ENCODE measurements around the gene SLC22A23. TPM values are rescaled to one million over a fixed set of nuclear protein-coding genes. Genes with fewer than 3 reads are reported as not detected.

Gene SLC22A23
- total and polyA plus RNA-seq, 5 donors = 2.3 to 6.4 (median 3.2) TPM

DNA sequence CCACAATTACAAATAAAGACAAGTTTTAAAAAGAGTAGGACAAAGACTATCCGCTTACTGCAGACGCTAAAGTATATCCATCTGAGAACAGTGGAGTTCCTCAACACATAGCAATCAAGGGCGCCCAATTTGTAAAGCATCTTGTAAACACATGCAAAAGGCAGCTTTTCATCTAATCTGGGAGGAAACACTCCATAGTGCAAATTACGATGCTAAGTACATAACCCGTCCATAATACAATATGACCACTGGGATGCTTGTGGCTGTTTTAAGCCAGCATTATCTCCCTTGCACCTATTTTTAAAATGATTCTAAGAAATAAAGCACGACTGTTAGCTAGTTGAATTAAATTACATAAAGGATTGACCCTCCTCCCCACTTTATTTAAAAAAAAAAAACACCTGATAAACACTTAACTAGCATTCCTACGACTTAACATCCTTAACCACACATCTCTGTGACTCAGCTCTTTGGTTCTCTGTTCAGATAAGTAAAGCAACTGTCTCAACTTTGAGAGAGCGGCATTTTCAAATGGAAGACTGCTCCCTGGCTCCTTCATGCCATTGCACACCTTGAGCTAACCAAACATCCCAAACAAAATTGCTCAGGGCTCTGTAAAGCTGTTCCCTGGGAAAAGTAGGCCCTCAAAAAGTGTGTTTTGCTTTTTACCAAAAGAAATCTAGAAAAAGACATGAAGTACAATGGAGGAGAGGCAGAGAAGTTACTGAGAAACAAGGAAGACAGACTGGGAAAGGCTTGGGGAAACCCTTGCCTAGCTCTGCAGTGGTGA, 14.2 kb downstream of the SLC22A23 start:
- Histone ChIP-seq H3K27me3 (ENCODE audit: control insufficient read depth, insufficient read depth) (no peaks in the 10 kb centered on the region), H3K4me1 (ENCODE audit: control insufficient read depth, insufficient read depth, low read length) (no peaks in the 10 kb centered on the region), H3K27ac (ENCODE audit: low read length) (no peak overlapping the region), H3K9me3 (ENCODE audit: control insufficient read depth, low read length) (no peaks in the 10 kb centered on the region), H3K4me3 (ENCODE audit: low read length) (no peak overlapping the region)
- no peak for DNase-seq
- intact Hi-C loops (cut with DNase I) = no loop called here
- ATAC-seq = no peak
- WGBS = 84% methylated on average over 8 of the region's 8 CpGs

DNA sequence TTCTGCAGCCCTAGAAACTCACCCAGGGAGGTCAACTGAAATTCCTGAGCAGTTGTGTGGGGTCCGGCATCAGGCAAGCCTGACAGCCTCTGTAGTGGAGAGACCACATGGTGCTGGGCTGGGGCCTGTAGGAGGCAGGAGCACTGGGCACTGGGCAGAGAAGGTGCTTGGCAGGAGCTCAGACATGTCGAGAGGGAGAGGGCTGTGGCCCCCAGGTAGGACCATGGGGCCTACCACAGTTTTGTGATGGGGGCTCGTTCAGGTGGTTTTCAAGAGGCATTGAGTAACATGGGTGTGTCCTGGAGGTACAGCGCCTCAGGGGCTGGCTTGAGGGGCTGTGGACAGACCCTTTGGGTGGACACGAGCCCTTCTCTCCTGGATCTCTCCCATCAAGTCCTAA, 15.9 kb downstream of the SLC22A23 start:
- intact Hi-C loops (cut with DNase I) = no loop called here
- H3K4me1 ChIP-seq (ENCODE audit: control insufficient read depth, insufficient read depth, low read length) = no peaks in the 10 kb centered on the region
- no peak overlapping the region for H3K4me3 ChIP-seq (ENCODE audit: low read length)
- H3K27ac ChIP-seq (ENCODE audit: low read length) = no peak overlapping the region
- H3K27me3 ChIP-seq (ENCODE audit: control insufficient read depth, insufficient read depth) = no peaks in the 10 kb centered on the region
- no peaks in the 10 kb centered on the region for H3K9me3 ChIP-seq (ENCODE audit: control insufficient read depth, low read length)
- ATAC-seq = no peak
- 97% methylated on average over 5 of the region's 5 CpGs for WGBS
- DNase-seq = no peak

DNA sequence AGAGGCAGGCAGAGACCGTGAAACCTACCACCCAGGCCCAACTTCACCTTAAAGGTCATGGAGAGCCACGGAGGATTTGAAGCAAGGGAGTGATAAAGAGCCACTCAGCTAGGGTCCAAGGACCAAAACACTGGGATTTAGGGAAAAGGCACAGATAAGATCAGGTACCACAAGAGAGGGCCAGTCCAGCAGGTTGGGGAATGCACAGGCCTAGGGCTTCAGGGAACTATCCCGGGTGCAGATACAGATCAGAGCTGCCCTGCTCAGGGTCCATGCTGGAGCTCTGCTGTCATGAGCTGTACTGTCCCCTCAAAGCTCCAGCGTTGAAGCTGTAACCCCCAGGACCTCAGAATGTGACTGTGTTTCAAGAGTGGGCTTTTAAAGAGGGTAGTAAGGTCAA, 16.9 kb downstream of the SLC22A23 start:
- intact Hi-C loops (cut with DNase I) = no loop called here

DNA sequence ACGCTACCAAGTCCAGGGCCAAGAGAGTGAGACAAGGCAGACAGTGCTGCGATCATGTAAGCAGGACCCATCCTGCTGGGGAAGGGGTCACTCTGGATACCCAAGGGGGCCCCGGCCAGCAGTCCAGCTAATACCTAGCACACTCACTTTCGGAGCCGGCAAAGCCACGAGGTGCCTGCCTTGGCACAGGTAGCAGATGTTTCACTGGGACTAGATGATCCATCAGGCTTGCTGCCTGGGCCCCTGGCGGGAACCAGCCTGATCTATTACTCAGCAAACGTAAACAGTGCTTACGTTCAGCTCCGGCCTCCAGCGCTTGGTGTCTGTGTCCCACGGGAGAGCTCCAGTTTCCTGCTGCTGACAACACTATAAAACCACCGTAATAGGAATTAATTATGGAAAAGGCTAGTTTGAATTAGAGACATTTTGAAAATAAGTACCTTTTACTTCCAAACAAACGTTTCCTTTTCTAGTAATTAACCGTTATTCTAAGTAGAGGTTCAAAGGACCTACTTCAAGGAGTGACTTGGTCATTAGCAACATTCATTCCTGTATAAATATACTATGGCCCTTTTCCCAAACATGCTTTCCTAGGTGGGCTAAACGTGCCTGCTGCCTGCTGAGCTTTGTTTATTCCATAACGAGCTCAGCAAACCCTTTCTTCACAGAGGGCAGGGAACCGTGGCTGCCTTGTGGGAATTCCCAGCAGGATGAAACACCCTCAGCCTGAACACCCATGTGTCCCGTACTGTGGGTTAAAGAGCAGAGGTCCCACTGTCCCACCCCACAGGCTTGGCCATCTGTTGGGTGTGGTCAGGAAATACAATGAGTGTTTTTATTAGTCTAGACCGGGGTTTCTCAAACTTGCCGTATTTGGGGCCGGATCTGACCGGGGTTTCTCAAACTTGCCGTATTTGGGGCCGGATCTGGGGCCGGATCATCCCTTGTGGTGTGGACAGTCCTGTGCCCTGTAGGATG, 18.4 kb downstream of the SLC22A23 start:
- H3K9me3 ChIP-seq (ENCODE audit: control insufficient read depth, low read length) = no peaks in the 10 kb centered on the region
- WGBS = 68% methylated on average over 26 of the region's 26 CpGs
- no peaks in the 10 kb centered on the region for H3K4me1 ChIP-seq (ENCODE audit: control insufficient read depth, insufficient read depth, low read length)
- H3K27me3 ChIP-seq (ENCODE audit: control insufficient read depth, insufficient read depth) = no peaks in the 10 kb centered on the region
- intact Hi-C loops (cut with DNase I) = no loop called here
- DNase-seq = no peak
- no peak overlapping the region for H3K4me3 ChIP-seq (ENCODE audit: low read length)
- ATAC-seq = peak in 1 of 2 donors; percentile 70
- no peak overlapping the region for H3K27ac ChIP-seq (ENCODE audit: low read length)

More for the DNA sequence above, 16.9 kb downstream of the SLC22A23 start:
- H3K27me3 ChIP-seq (ENCODE audit: control insufficient read depth, insufficient read depth) = no peaks in the 10 kb centered on the region
- no peak overlapping the region for H3K27ac ChIP-seq (ENCODE audit: low read length)
- no peak overlapping the region for H3K4me3 ChIP-seq (ENCODE audit: low read length)
- no peak for DNase-seq
- no peaks in the 10 kb centered on the region for H3K4me1 ChIP-seq (ENCODE audit: control insufficient read depth, insufficient read depth, low read length)
- no peak for ATAC-seq
- no peaks in the 10 kb centered on the region for H3K9me3 ChIP-seq (ENCODE audit: control insufficient read depth, low read length)
- 83% methylated on average over 4 of the region's 4 CpGs for WGBS

DNA sequence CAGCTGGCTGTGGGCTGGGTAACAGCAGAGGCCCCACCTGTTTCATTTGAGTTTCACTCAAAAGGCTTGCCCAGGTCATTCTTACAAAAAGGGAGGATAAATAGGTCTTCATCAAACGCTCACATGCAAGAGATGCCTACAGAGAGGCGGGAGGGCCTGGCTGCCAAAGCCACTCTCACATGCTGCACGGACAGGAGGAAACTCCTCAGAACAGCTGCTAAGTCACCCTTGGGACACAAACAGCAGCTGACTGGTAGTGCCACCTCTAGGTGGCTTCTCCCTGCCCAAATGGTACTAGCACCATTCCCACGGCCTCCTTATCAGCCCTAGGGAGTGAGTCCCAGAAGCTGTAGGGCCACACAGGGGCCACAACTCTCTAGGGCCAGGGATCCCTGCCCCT, 23.8 kb downstream of the SLC22A23 start:
- Histone ChIP-seq H3K27ac (ENCODE audit: low read length) (no peak overlapping the region), H3K27me3 (ENCODE audit: control insufficient read depth, insufficient read depth) (no peaks in the 10 kb centered on the region), H3K9me3 (ENCODE audit: control insufficient read depth, low read length) (no peaks in the 10 kb centered on the region), H3K4me3 (ENCODE audit: low read length) (no peak overlapping the region), H3K4me1 (ENCODE audit: control insufficient read depth, insufficient read depth, low read length) (no peaks in the 10 kb centered on the region)
- intact Hi-C loops (cut with DNase I) = no loop called here
- DNase-seq = no peak
- WGBS = 74% methylated on average over 4 of the region's 4 CpGs
- ATAC-seq = no peak

DNA sequence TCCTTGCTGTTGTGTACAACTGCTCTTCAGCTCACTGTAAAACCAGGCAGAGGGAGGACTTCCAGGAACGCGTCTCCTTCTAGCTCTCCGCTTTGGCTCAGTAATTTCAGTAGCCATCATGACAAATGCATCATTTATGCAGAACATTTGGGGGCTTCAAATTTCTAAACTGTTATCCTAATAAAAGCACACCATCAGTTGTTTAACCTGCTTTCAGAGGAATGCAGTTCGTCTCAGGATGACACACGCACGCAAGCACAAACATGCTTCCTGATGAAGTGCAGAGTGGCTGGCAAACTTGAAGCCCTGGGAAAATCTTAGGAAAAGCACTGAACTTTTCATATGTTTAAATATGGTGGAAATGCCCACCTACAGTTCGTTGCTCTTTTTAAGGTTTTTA, 24.4 kb downstream of the SLC22A23 start:
- ATAC-seq = no peak
- no peaks in the 10 kb centered on the region for H3K9me3 ChIP-seq (ENCODE audit: control insufficient read depth, low read length)

DNA sequence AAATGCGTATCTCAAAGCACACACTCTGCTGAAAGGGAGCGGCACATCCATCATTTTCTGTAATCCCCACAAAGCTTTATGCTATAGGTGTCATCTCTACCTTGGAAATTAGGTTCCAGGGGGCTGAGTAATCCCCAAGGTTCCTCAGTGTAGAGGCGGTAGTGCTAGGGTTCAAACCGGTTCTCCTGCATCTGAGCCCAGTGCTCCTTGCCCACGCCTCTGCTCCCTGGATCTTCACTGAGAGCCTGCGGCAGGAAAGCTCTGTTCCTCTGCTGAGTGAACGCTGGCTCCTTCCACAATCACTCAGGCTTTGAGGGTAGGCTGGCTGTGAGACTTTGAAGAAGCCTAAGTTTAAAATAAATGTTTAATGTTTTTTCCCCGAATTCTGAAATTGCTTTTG, 24.9 kb downstream of the SLC22A23 start:
- H3K4me1 ChIP-seq (ENCODE audit: control insufficient read depth, insufficient read depth, low read length) = no peaks in the 10 kb centered on the region
- H3K9me3 ChIP-seq (ENCODE audit: control insufficient read depth, low read length) = no peaks in the 10 kb centered on the region
- intact Hi-C loops (cut with DNase I) = no loop called here
- H3K27ac ChIP-seq (ENCODE audit: low read length) = no peak overlapping the region
- WGBS = 82% methylated on average over 8 of the region's 8 CpGs
- DNase-seq = no peak
- no peak overlapping the region for H3K4me3 ChIP-seq (ENCODE audit: low read length)
- no peaks in the 10 kb centered on the region for H3K27me3 ChIP-seq (ENCODE audit: control insufficient read depth, insufficient read depth)
- no peak for ATAC-seq

More for the DNA sequence above, 24.4 kb downstream of the SLC22A23 start:
- DNase-seq = no peak
- H3K27ac ChIP-seq (ENCODE audit: low read length) = no peak overlapping the region
- WGBS = 89% methylated on average over 7 of the region's 7 CpGs
- H3K4me3 ChIP-seq (ENCODE audit: low read length) = no peak overlapping the region
- no peaks in the 10 kb centered on the region for H3K4me1 ChIP-seq (ENCODE audit: control insufficient read depth, insufficient read depth, low read length)
- no peaks in the 10 kb centered on the region for H3K27me3 ChIP-seq (ENCODE audit: control insufficient read depth, insufficient read depth)
- intact Hi-C loops (cut with DNase I) = no loop called here

DNA sequence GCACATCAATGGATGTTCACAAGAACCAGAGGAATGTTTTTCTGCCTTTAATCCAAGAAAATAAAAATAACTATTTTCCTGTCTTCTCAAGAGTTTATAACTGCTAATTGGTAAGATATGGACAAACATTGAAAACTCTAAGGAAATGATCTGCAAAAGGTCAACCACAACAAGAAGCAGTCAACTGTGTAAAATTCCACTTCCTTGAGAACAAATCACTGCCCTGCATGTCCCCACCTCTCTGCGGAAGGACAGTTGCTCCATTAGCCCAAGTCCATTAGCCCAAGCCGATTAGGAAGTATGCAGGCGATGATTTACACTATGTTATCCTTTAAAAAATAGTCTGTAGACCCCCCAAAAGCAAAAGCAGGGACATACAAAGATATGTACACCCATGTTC, 27.6 kb downstream of the SLC22A23 start:
- H3K27ac ChIP-seq (ENCODE audit: low read length) = no peak overlapping the region
- intact Hi-C loops (cut with DNase I) = no loop called here
- no peak overlapping the region for H3K4me3 ChIP-seq (ENCODE audit: low read length)
- WGBS = 90% methylated on average over 3 of the region's 3 CpGs
- no peaks in the 10 kb centered on the region for H3K9me3 ChIP-seq (ENCODE audit: control insufficient read depth, low read length)
- DNase-seq (no peak), ATAC-seq (no peak)
- no peaks in the 10 kb centered on the region for H3K27me3 ChIP-seq (ENCODE audit: control insufficient read depth, insufficient read depth)
- no peaks in the 10 kb centered on the region for H3K4me1 ChIP-seq (ENCODE audit: control insufficient read depth, insufficient read depth, low read length)

DNA sequence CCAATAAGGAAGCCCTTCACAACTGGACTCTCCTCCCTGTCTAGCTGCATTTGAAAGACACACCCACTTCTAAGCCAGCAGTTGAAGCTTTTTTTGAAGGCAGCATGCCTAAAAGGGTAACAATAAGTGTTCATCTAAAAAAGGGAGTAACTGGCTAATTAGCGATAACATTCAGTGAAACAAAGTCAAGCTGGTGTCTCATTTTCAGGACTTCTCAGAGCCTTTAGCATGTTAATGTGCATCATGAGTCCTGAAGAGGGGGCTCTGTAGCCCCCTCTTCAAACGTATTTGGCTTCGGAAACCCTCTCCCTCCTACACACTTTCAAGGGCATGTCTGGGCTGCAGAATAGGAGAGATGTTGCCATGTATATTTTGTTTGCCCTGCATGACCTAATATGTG, 28.1 kb downstream of the SLC22A23 start:
- no peak overlapping the region for H3K27ac ChIP-seq (ENCODE audit: low read length)
- no peak for DNase-seq
- intact Hi-C loops (cut with DNase I) = no loop called here
- H3K4me3 ChIP-seq (ENCODE audit: low read length) = no peak overlapping the region
- no peaks in the 10 kb centered on the region for H3K9me3 ChIP-seq (ENCODE audit: control insufficient read depth, low read length)
- 68% methylated on average over 3 of the region's 3 CpGs for WGBS
- no peaks in the 10 kb centered on the region for H3K27me3 ChIP-seq (ENCODE audit: control insufficient read depth, insufficient read depth)
- no peak for ATAC-seq
- H3K4me1 ChIP-seq (ENCODE audit: control insufficient read depth, insufficient read depth, low read length) = no peaks in the 10 kb centered on the region

DNA sequence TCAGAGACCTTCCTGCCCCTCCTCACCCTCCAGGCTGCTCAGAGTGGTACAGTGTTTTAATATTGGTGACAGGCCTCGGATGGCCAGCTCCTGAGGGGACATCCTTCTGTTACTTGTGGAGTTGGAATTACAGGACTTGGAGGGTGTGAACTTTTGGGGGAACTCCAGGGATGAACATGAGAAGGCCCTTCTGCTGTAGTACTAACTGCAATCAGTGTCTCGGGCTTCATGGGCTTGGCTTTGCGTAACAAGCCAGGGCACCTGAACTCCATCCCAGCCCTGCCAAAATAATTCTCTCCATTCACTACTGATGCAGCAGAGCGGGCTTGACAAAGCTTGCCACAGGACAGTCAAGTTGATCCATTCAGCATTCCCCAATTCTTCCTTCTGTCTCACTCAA, 28.6 kb downstream of the SLC22A23 start:
- H3K4me1 ChIP-seq (ENCODE audit: control insufficient read depth, insufficient read depth, low read length) = no peaks in the 10 kb centered on the region
- 97% methylated on average over 4 of the region's 4 CpGs for WGBS
- no peak overlapping the region for H3K4me3 ChIP-seq (ENCODE audit: low read length)
- intact Hi-C loops (cut with DNase I) = no loop called here
- H3K9me3 ChIP-seq (ENCODE audit: control insufficient read depth, low read length) = no peaks in the 10 kb centered on the region
- no peak overlapping the region for H3K27ac ChIP-seq (ENCODE audit: low read length)
- ATAC-seq (no peak), DNase-seq (no peak)
- H3K27me3 ChIP-seq (ENCODE audit: control insufficient read depth, insufficient read depth) = no peaks in the 10 kb centered on the region

DNA sequence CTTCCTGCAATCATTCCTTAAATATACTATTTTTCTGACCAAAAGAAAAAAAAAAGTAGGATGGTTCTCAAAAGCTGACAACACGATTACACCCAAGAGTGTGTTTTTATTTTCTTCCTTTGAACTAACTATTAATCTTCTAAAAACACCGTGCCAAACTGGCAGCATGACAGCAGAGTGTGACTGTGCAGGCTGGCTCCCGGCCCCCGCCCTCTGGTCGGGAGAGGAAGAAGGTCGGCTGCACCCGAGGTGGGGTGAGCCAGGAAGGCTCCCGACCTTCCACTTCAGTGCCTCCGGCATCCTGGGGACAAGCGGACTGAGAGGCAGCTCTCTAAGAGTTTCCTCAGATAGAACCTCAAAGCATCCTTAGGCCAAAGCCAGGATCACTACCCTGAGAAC, 29.2 kb downstream of the SLC22A23 start:
- Histone ChIP-seq H3K4me3 (ENCODE audit: low read length) (no peak overlapping the region), H3K27me3 (ENCODE audit: control insufficient read depth, insufficient read depth) (no peaks in the 10 kb centered on the region), H3K4me1 (ENCODE audit: control insufficient read depth, insufficient read depth, low read length) (no peaks in the 10 kb centered on the region), H3K9me3 (ENCODE audit: control insufficient read depth, low read length) (no peaks in the 10 kb centered on the region), H3K27ac (ENCODE audit: low read length) (no peak overlapping the region)
- DNase-seq = peak; percentile 73 to 76 (median 74)
- intact Hi-C loops (cut with DNase I) = no loop called here
- 33% methylated on average over 10 of the region's 10 CpGs for WGBS
- ATAC-seq = peak; percentile 82 to 88

Data from right cardiac atrium (tissue), 5 donors.